DND-41 (cell line): ENCODE data around the gene KLHL24.

Experiments used
- CTCF ChIP-seq: IDR thresholded peaks from 2 replicates; pipeline ENCODE4 v1.5.1; 2012; ENCODE audit warnings: borderline replicate concordance, low read length, moderate library complexity, mild to moderate bottlenecking; ENCODE audit not compliant: poor library complexity, severe bottlenecking; ENCODE audit errors: extremely low read depth
- EZH2 ChIP-seq: IDR thresholded peaks from 3 replicates; pipeline ENCODE4 v1.6.1; 2012; ENCODE audit warnings: borderline replicate concordance, low read depth, mild to moderate bottlenecking, moderate library complexity, low read length, inconsistent platforms; ENCODE audit not compliant: severe bottlenecking

- no peak for TF ChIP-seq CTCF
- no peak for TF ChIP-seq EZH2
These were observed 29.5 kb downstream of the KLHL24 start for GRCh38 chr3:183664913-183665381.
